IPS DF 19.7 (cell line): Measurements from ENCODE around the gene FRG2C.
"Not testable (repeated sequence)": the region's sequence is repeated elsewhere in the genome, so short reads cannot be mapped to it uniquely, and the experiment has no call there.

Experiments used
- DNase-seq: peaks from one replicate; pipeline ENCODE4 v3.0.0-alpha.2; 2013; ENCODE audit warnings: low read depth, low spot score

The FRG2C gene

DNA sequence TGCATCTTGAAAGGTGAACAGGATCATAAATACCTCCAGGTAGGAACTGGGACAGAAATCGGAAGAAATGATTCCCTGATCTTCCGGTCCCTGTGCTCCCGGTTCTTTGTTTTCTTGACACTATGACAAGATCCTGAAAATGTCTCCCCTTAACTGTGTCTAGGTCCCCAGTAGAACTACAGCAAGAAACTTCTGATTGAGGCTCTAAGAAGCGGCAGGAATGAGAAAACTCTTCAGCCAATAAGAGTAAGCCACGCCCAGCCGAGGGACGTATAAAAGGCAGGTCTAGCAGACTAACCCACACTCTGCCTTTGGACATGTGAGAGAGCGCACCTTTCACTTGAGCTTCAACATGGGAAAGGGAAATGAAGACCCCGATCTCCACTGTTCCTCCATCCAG, at the start of gene FRG2C:
Gene FRG2C (plus strand): TSS at position 301 of the 400 bp plus-strand sequence. CDS start 52 bp downstream, at position 353.
- not testable (repeated sequence) for DNase-seq

DNA sequence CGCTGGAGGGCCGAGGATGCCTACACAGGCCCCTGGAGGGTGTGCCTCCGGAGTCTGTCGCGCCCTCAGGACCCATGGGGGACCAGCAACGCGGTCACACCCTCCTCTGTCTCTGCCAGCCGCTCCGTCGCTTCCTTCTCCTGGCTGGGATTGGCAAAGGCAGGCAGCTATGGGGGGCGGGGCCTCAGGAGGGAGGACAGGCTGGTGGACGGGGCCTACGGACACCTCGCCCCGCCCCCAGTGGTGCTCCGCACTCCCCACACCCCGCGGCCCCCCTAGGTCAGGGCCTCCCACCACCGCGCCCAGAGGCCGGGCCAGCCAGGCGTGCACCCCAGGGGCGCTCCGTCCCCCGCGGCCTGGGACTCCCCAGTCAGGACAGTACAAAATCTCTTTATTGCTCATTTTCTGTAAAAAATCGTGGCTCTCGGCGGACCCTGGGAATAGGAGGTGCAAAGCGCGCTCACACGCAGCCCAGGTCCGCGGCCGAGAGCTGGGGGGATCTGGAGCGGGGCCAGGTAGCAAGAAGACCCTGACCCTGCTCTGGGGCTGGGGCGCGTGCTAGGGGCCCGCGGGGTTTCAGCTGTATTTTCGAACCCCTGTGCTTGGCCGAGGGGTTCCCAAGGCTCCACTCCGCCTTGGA, 45.3 kb upstream of the FRG2C start:
- DNase-seq = not testable (repeated sequence)

DNA sequence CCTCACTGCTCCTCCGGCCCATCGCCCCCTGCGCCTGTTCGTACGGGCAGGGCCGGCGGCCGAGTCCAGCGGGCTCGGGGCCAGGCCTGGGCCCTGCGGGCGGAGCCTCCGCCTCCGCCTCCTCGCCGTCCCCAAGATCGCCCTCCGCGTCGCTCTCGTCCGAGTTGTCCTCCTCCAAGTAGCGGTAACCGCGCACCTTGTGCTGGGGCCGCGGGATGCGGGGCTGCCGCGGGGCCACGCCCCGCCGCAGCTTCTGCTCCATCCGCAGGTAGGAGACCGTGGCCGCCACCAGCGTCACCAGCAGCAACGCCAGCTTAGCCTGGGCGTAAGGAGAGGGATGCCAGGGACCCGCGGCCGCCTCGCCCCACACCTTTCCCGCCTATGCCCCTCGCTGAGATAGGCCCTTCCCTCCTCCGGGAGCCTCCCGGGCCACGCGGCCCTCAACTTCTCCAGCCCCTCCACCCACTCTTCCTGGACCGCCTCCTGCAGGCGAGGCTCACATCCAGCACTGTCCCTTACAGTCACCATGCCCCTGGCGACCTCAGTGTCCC, 44.6 kb upstream of the FRG2C start:
- not testable (repeated sequence) for DNase-seq

DNA sequence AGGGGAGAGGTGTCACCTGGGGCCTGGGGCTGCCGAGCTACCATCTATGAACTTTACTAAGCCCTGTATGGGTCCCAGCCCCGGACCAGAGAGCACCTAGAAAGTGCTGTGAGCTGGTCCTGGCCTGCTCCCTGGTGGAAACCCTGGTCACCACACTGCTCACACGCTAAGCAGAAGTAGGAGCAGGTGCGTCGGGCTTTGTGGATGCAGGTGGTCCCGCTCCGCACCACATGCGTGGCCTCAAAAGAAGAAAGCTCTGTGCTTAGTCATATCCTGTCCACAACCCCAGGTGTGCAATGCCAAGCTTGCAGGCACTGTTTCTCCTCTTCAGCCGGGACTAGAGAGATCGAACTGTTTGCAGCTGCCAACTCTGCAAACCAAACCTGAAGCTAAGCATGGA, 42.4 kb upstream of the FRG2C start:
- DNase-seq = not testable (repeated sequence)

DNA sequence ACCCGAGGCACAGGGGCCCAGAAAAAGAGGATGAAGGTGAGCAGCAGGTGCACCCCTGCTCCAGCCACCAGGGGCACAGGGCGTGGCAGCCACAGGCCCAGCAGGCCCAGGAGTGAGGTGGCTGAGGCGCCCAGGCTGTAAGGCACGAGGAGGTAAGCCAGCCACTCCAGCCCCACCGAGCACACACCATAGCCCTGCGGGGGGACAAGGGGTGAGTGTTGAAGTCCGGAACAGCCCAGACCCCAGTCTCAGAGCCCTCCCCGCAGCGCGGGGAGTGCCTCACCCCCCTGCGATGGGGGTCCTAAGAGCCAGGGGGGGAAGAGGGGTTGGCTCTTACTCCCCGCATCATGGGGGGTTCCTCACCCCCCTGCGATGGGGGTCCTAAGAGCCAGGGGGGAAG, 40.5 kb upstream of the FRG2C start:
- DNase-seq = not testable (repeated sequence)

DNA sequence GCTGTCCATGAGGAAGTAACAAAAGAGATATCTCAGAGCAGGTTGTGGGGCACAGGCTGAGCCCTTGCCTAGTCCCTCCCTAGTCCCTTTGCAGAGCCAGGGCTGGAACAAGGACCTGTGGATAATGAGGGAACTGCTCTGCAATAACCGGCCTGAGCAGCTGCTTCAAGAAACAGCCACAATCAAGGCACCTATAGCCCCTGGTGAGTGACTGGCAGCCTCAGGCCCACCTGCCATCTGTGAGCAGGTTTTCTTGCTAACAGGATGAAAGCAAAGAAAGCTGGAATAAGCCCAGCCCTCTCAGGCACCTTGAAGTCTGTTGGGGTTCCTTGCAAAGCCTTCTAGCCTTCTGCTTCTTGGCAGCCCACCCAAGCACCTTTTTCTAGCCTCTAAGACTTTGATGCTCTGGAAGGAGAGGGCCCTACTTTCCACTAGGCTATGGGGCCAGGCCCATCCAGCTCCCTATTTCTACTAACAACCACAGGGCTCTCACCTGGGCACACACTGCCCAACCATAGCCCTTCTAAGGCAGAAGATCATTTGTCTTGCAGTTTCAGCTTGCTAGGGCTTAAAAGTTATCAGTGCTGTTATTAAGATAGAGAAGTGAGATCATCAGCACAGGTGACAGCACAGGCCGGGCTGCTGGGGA, 33.1 kb upstream of the FRG2C start:
- DNase-seq = not testable (repeated sequence)

DNA sequence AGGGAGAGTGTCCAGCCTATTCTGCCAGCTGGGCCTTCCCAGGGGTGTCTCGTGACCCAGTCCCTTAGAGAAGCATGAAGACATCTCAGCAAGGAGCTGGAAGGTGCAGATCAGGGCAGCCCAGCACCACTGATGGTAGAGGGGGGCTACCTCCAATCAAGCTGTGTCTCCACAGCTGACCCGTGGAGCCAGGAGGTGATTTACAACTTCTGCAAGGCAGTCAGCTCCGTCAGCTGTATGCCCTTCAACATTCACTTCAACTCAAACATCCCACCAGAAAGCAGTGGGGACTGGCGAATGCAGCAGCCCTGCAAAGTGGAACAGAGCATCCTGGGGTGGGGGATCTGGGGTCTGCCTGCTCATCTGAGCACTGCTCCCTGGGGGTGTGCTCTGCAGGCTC, 32.6 kb upstream of the FRG2C start:
- no peak for DNase-seq

DNA sequence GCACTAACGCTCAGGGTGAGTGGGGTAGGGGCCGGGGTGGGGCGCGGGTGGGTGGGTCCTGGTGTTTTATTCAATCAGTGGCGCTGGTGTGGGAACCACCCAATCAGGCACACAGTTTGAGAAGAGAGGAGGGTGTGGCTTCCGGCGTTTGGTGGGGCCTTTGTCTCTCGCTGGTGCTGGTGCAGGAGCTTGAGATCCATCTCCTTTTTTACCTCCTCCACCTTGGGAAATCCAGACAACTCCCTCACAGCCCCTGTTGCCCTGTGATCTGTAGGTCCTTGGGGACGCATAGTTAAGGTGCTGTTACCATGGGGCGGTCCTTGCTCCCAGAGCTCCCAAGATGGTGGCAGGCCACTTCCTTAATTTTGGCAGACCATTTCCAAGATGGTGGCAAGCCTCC, 25.2 kb upstream of the FRG2C start:
- DNase-seq = not testable (repeated sequence)

DNA sequence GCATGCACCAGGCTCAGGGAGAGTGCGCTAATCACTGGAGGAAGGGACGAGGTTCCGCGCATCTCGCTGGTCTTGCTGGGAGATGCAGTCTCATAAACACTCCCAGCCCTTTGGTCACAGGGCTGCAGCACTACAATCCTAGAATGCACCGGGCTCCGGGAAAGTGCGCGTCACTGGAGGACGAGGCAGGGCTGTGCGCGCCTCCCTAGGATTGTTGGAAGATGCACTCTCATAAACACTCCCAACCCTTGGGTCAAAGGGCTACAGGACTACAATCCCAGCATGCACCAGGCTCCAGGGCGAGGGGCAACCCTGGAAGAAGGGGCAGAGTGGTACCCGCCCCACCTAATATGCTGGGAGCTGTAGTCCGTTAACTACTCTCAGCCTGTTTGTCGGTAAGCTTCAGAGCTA, 23.0 kb upstream of the FRG2C start:
- DNase-seq = peak; percentile 86

DNA sequence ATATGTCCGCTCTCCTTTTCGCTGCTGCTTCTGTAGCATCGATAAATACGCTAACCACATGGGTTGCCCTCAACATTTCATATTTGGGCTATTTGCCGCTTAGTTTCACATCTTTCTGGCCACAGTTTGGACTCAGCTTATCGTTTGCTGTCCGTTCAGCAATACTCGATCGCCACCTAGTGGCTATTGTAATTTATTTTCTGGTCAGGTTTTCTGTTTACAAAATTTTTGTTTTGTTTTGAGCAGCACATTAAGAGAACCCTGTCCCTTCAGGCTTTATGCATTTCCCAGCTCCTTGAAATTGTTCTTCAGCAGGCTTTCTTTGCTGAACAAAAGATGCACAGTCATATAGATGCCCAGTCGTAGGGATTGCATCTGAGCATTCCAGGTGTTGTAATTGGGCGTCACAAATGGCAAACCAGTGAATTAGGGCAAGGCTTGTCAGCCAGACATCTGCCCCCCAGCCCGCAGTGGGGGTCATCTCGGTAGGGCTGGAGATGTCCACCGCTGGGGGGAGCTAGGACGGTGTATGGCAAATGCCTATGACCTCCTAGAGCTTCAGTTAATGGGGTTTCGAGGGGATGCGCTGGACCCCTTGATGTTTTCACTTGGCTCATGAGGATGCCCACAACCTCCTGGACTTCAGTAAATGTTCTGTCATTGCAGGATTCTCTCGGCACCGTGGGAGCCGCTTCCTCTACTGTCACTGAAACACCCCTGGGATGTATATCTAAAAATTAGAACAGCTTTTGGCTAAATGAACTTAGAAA, 20.9 kb upstream of the FRG2C start:
- not testable (repeated sequence) for DNase-seq

DNA sequence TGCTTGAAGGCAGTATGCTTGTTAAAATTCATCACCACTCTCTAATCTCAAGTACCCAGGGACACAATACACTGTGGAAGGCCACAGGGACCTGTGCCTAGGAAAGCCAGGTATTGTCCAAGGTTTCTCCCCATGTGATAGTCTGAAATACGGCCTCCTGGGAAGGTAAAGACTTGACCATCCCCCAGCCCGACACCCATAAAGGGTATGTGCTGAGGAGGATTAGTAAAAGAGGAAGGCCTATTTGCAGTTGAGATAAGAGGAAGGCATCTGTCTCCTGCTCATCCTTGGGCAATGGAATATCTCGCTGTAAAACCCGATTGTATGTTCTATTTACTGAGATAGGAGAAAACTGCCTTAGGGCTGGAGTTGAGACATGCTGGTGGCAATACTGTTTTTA, 18.6 kb upstream of the FRG2C start:
- DNase-seq = not testable (repeated sequence)

DNA sequence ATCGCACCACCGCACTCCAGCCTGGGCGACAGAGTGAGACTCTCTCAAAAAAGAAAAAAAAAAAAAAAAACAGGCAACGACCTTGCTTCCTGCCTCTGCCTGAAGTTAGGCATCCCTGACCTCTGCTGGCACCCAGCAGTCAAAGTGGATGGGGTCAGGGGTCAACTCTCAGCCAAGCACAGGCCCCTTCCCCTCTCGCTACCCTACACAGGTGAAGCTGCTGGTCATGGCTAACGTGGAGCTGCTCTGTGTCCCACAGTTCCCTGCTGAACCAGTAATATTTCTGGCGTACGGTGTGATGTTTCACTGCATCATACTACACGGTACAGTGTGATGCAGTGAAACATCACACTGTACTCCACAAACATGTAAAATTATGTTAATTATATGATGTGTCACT, 13.9 kb upstream of the FRG2C start:
- DNase-seq = no peak

DNA sequence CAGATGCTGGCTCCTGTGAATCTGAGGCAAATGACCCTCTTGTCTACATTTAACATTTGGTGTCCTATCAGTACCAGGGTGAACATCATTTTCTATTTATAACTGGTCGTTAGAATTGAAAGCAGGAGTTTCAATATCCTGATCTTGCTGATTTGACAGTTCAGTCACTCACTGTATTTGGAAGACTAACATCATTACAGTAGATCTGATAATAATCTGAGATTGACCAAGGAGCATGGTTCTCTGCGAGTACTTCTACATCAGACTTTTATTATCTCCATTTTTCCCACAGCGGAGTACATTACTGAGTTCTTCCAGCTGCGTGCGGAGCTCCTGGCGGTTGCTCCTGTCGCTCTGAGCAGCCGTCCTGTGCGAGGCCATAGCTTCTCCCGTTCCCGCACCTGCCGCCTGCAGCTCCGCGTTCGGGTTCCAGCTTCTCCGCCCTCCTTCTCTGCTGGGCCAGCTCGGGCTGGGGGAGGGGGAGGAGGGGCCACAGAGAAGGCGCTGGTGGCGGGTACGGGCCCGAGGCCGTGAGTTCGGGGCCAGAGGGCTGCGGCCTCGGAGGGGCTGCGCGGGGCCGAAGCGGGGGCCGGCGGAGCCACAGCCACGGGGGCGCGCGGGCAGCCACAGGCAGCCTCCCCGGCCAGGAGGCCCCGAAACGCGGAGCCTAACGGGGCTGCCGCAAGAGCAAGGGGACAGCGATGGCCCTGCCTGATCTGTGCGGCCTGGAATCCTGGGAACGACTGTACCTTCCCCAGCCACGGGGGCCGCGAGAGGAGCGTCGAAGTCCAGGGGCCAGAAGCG, 8.8 kb upstream of the FRG2C start:
- not testable (repeated sequence) for DNase-seq

DNA sequence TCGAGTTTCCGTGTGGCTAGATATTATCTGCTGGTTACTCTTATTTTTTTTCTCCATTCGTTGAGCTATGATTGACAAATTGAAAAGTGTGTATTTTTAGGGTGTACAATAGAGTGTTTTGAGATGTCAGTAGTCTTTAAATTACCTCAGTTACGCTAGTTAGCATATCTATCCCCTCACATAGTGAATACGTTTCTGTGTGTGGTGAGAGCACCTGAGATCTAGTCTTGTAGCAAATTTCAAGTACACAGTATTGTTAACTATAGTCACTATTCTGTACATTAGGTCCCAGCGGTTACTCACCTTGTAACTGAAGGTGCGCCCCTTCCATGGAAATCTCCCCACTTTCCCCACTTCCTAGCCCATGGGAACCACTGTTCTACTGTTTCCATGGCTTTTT, 8.2 kb upstream of the FRG2C start:
- DNase-seq = not testable (repeated sequence)

DNA sequence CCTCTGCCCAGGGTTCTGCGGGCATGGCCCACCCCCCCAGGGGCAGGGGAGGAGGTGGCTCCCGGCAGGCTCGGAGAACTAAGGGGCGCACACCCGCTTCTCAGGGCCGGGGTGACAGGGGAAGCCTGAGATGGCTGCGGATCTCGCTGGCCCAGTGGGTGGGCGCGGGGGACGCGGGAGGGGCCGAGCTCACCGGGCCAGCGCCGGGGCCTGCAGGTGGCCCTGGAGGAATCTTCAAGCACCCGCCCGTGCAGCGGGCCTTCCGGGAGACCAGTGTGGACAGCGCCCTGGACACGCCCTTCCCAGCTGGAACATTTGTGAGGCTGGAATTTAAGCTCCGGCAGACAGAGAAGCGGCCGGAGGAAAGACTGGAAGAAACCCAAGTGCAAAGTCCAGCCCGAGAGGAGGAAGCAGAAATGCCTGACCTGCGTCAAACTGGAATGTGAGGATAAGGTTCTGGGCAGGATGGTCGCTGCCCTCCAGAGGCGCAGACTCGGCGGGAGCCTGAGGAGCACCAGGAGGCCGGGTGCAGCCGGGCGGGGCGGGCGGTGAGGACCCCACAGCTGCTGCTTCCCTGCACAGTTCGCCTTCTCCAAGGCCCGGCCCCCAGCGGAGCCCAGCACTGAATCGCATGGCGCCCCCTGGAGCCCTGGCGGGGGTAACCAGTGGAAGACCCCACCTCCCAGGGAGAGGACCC, 5.6 kb upstream of the FRG2C start:
- not testable (repeated sequence) for DNase-seq

DNA sequence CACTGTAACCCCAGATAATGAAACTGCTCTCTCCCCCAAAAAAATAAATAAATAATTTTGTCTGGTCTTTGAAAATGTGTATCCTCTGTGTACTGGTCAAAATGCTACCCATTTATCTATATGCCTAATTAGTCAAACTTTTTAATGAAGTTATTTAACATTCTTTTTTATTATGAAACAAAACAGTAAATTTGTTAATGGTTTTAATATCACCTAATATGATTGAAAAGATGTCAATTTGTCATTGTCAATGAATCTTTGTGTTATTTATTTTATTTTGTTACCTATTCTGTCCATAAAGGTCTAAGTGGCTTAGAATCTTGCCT, 5.1 kb upstream of the FRG2C start:
- DNase-seq = not testable (repeated sequence)

DNA sequence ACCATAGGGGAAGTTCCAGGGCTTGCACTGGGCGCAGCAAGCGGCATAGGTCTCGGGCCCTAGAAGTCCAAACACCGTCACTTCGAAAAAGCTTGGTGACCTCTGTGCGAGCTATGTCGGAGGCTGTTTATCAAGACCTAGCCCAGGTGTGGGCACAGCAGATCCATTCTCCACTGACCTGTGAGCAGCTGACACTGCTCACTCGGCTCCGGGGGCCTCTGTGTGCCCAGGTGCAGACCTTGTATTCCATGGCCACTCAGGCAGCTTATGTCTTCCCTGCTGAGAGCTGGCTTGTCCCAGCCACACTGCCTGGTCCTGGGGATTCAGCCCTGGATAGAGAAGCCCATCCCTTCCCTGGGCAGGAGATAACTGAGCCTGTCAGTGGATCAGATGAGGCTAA, 1.5 kb downstream of the FRG2C start:
- not testable (repeated sequence) for DNase-seq

DNA sequence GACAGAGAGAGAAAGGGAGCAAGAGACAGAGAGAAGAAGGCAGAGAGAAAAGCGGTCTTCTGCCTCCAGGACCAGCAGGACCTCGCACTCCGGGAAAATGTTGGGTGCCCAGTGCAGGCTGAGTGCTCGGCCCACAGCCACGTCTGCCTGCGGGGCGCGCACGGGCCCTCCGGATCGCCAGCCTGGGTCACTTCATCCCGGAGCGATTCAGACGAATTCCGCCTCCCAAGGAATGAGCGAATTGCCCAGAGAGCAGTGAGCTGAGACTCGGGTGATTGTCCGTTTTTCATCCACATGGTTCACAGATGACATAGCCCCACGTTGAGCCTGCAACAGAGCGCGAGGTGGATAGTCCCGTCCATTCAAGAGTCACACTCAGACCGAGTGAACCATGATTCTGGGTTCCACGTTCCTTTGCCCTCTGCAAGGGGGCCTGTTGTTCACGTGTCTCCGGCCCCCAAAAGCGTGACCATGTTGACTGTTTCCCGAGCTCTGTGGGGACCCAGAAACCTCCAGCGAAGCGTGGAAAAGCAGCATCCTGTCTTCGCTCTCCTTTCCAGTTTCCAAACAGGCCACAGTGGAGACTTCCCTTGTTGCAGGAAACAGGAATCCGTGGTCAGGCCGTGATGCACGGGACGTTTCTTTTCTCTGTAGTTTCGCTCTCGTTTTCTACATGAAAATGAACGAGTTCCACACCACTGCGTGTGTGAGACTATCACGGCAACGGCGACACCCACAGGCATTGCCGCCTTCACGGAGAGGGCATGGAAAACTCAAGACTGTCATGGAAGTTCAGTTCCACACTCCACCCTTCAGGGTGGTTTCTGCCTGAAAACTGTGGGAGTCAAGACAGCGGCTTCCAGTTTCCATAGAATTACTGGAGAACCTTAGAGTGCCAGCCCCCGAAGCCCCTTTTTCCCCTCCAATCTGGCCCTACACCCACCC, 3.9 kb downstream of the FRG2C start:
- DNase-seq = not testable (repeated sequence)

DNA sequence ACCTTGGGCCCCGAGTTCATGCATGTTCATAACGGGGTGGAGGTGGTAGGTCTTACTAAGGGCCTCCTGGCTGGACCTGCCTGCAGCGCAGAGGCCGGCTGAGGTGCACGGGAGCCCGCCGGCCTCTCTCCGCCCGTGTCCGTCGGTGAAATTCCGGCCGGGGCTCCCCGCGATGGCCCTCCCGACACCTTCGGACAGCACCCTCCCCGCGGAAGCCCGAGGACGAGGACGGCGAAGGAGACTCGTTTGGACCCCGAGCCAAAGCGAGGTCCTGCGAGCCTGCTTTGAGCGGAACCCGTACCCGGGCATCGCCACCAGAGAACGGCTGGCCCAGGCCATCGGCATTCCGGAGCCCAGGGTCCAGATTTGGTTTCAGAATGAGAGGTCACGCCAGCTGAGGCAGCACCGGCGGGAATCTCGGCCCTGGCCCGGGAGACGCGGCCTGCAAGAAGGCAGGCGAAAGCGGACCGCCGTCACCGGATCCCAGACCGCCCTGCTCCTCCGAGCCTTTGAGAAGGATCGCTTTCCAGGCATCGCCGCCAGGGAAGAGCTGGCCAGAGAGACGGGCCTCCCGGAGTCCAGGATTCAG, 4.7 kb downstream of the FRG2C start:
- not testable (repeated sequence) for DNase-seq
